Mammary epithelial cell (primary cell): ENCODE measurements around the gene RYR1.

ENCODE experiments used
- EZH2 ChIP-seq: IDR thresholded peaks from 2 replicates; pipeline ENCODE4 v1.6.1; 2012; ENCODE audit warnings: low read length, inconsistent platforms, borderline replicate concordance
- TF ChIP-seq, protein P1 (sequence below), 2 donors: IDR thresholded peaks in 1 of 2; conservative IDR thresholded peaks in 1 of 2; 2 replicates each; pipeline ENCODE4 v1.5.1; 2011 to 2012; ENCODE audit warnings: inconsistent platforms in 2 of 2, low read length in 2 of 2, mild to moderate bottlenecking in 2 of 2, control low read depth in 1 of 2, low read depth in 1 of 2; ENCODE audit not compliant: insufficient read depth in 1 of 2; ENCODE audit errors: extremely low read depth in 1 of 2

DNA sequence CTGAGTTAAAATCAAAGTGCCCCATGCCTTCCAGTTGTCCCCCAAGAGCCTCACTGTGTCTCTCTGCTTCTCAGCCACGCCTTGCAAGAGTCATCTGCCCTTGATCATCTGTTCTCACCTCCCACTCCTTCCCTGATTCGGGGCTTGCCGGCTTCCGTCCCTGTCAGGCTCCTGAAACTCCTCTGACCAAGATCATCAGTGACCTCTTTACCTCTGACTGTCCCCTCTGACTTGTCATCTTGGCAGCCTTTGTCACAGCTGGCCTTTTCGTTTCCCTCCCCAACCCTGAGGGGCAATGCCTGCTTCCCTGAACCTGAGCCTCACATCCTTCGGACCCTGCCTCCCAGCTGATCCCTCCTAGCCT lies 117.9 kb downstream of the RYR1 start:
- TF ChIP-seq, protein P1, sequence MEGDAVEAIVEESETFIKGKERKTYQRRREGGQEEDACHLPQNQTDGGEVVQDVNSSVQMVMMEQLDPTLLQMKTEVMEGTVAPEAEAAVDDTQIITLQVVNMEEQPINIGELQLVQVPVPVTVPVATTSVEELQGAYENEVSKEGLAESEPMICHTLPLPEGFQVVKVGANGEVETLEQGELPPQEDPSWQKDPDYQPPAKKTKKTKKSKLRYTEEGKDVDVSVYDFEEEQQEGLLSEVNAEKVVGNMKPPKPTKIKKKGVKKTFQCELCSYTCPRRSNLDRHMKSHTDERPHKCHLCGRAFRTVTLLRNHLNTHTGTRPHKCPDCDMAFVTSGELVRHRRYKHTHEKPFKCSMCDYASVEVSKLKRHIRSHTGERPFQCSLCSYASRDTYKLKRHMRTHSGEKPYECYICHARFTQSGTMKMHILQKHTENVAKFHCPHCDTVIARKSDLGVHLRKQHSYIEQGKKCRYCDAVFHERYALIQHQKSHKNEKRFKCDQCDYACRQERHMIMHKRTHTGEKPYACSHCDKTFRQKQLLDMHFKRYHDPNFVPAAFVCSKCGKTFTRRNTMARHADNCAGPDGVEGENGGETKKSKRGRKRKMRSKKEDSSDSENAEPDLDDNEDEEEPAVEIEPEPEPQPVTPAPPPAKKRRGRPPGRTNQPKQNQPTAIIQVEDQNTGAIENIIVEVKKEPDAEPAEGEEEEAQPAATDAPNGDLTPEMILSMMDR (conservative IDR thresholded peaks at IDR 0.05 in 1 of 2, IDR thresholded peaks at IDR 0.05 in 1 of 2; ENCODE audit: extremely low read depth in 1 of 2, insufficient read depth in 1 of 2, low read depth in 1 of 2, low read length in 2 of 2), result no peak
- TF ChIP-seq EZH2, result no peak
